UCSD-AML1 (cell line): Measurements from ENCODE around the gene ANK3.

Experiments used
- DNase-seq: peaks from one replicate; lab custom pipeline; 2025; ENCODE audit not compliant: unreplicated experiment; lab: John Stamatoyannopoulos, UW

The ANK3 gene

GRCh38 chr10:60236869-60237524, 152.7 kb downstream of the ANK3 start:
- DNase-seq = peak; percentile 48

DNA sequence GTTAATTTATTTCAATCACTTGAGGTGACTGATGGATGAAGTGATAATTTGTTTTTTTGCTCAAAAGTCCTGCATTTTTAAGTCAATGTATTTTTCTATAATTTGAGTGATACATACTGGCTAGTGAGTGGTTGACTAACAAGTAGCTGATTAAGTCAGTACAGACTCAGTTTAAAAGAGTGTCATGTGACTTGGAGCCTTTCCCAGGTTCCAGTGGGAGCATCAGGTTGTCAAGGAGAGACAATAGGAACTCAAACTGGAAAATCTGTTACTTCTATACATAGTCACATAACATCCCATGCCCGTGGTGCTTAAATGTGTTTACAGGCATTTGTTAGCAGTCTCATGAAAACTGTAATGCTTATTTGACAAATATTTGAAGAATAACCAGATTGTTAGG, 154.7 kb downstream of the ANK3 start:
- DNase-seq = no peak

DNA sequence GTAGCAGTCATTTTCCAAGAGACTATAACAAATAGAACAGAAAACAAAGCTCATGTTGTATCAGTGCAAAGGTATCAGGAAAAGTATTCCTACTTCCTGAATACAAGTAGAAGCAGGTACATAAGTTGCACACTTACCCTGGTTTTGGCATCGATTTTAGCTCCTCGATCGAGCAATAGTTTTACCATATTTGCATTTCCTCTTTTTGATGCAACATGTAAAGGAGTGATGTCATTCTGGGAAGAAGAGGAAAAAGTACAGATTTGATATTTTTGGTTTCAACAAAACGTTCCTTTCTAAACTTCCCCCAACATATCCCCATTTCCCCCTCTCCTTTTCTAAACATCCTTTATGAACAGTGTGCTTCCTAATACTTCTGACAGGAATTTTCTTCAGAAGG, 155.1 kb downstream of the ANK3 start:
- no peak for DNase-seq

DNA sequence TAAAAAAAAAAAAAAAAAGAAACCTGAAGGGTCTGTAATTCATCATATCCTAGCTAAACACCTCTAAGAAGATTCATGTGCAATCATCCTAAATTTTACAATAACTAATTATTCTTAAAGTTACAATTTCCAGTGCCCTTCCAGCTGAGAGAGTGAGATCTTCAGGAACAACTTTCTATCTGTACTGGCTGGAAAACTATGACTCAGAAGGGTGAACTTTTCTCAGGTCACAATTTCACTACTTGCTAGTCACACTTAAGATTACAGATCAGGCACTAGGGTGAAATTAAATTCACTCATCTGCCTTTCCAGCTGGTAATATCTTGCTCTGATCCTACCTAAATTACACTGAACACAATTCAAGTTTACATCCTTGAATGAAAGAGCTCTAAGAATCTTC, 158.8 kb downstream of the ANK3 start:
- DNase-seq = no peak

- no peak for DNase-seq
Measured at GRCh38 chr10:60224066-60224705, 165.5 kb downstream of the ANK3 start.

DNA sequence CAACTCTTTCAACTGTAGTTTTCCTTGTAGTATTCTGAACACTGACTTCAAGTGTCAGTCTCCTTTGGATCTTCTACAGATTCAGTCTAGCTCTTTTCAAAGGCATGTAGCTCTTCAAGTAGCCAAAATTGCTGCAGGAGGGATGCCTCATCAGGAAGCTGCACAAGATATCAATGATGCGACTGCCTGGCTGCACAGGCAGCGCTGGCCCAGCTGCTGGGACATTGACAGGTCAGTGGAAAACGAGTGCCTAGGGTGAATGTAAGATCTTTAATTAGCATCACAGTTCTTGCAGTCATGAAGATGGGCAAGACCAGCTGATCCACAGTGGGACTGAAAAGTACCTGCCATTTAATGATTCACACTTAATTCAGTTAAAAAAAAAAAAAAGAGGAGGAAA, 167.6 kb downstream of the ANK3 start:
- DNase-seq = no peak

- DNase-seq = no peak
Measured at GRCh38 chr10:60212195-60212594, 177.5 kb downstream of the ANK3 start.

DNA sequence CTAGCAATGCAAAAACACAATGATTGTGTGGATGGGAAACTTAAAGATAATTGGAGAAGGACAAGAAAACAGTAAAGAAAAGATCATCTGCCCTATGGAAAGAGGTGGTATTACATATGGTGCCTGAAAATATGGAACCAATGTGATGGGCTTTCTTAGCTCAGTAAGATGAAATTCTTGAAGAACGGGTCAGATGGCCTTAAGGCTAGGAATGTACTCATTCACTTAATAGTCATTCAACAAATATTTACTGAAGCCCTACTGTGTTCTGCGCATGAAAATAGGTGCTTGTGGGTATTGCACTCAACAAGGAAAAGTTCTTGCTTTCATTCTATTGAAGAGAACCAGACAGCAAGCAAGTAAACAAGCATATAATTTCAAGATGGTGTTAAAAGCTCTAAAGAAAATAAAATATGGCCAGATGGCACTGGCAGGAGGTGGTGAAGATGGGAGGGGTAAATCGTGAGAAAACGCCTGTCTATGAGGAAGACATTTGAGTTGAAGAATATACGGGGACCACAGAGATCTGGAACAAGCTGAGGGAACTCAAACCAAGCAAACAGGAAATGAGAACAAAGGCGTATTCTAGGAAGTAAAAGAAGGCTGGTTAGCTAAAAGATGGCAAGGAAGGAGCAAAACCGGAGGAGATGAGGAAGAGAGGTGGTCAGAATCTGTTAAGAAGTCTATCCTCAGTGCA, 179.7 kb downstream of the ANK3 start:
- no peak for DNase-seq

DNA sequence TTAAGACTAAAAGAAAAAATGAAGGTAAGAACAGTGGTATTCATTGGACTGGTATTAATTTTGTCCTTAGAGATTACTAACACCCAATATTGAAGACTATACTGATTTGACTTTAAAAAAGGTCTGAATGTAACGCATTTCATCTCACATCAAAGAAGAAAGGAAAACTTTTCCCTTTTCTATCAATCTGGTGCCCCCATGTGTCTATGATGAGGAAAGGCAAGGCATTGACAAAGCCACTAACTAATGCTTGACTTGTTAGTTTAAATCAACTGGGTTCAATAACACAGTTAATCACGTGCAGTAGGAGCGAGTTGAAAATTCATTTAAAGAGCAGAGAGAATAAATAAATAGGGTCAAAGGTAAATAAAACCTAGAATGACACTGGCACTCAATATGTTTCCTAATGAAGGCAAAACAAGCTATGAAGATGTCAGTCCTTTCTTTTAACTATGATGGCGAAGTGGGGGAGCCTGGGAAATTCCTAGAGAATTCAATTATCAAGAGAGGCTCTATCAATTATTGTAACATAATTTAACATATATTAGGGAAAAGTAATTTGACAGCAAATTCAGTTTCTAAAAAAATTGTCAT, 180.9 kb downstream of the ANK3 start:
- no peak for DNase-seq

GRCh38 chr10:60207894-60208293, 181.8 kb downstream of the ANK3 start:
- DNase-seq = no peak

- DNase-seq = no peak
Measured at GRCh38 chr10:60206735-60207134, 182.9 kb downstream of the ANK3 start.

GRCh38 chr10:60205741-60206140, 183.9 kb downstream of the ANK3 start:
- DNase-seq = no peak

DNA sequence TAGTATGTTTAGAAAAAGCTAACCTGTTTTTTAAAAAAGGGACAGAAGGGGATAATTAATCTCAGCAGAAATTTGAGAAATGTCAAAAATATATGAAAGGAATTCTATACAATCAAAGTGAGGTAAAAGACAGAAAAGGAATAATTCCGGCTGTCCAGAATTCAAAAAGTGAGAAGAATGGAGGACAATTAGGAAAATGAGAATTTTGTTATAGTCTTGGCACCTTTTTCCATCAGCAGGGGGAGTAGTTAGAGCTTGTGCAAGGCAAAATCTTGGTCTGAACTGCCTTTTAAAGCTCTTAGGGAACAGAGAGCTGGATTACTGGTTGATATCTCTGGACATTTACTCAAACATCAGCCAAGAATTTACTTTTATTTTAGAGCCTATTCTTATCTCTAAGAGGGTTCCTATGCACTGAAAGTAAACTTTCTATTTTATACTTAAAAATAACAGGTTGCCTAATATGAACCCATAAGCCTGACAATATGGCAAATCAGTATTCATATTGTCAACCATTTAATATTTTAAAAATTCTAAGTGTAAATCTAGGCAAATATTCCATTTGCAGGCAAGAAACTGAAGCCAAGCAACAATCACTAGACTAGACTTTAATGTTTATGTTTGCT, 185.6 kb downstream of the ANK3 start:
- no peak for DNase-seq

DNA sequence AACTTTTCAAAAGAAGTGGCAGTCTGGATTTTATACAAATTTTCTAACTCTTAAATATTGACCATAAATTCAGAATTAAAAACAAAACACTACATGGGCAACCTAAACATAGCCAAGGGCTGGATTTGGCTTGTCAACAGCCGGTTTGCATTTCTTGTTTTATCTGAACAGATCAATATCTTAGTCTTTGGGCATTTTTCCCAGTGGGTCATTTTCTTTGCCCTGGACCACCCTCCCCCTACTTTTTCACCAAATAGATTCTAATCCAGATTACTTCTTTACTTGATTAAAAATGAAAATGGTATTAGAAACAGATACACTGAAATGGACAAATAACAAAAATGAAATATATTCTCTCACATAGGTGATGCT, 189.0 kb downstream of the ANK3 start:
- DNase-seq = no peak

DNA sequence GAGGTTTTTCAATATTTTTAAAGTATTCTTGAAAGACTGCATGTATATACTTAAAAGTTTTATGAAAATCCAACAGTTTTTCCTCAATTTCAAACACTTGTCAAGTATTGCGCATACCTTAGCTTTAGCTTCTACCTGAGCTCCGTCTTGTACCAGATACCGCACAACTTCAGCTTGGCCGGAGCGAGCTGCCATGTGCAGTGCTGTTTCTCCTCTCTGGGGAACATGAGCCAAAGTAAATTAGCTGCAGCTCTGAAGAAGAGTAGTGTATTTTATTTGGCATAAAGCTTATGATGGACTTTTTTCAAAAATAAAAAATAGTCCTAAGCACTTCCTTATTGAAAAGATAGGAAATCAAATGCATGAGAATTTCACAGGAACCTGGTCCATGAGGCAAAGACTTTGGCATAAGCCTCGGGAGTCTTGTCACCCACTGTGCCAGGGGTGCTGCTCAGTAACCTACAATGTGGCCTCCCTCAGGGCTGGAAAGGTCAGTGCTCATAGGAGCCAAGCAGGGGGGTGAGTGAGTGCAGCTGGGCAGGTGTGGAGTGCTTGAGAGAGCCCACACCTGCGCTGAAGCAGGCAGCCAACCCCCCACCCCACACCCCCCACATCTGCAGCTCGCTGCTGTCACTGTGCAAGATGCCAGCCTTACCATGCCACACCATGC, 189.5 kb downstream of the ANK3 start:
- no peak for DNase-seq

DNA sequence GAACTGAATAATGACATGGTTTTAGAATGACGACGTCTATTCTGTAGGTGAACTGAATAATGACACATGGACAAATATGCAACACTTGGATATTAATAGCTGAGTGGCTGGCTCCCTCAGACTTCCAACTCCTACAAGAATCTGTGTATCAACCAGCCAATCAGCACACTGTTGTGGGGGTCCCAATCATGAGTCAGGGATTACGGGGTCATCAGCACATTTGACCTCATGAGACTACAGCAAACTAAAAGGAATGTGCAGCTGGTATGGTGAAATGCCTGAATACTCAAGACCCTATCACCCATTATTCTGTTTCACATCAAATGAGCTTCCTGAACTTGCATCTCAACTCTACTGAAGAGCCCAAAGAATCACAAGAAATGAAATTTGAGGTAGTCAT, 192.5 kb downstream of the ANK3 start:
- no peak for DNase-seq

DNA sequence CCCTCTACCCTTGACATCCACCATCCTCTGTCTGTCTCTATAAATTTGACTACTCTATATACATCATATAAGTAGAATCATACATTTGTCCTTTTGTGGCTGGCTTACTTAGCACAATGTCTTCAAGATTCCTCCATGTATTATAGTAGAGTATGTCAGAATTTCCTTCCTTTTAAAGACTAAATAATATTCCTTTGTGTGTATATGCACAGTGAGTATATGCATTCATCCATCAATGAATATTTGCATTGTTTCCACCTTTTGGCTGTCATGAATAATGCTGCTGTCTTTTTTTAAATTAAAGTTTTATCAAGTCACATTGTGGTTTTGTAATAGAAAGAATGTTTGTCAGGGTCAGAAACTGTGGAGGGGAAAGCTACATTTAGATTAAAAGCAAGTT, 195.3 kb downstream of the ANK3 start:
- DNase-seq = no peak

GRCh38 chr10:60192946-60193345, 196.7 kb downstream of the ANK3 start:
- DNase-seq = no peak

- no peak for DNase-seq
Measured at GRCh38 chr10:60189861-60190475, 199.7 kb downstream of the ANK3 start.

DNA sequence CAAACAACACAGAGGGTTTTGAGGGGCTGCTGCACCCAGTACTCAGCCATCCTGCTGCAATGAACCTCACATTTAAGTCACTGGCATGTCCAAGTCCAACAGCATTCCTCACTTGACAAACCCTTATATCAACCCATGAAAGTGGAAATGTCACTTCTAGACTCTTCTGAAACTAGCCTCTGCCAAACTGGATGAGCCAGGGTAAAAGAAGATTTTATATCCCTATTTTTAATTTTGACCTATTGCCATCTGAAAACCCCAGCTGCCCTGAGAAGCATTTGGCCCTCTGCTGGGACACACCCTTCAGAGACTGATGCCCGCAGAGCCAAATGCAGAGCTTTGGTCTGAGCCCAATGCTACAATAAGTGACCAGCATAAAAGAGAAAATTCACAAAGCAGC, 201.1 kb downstream of the ANK3 start:
- no peak for DNase-seq

DNA sequence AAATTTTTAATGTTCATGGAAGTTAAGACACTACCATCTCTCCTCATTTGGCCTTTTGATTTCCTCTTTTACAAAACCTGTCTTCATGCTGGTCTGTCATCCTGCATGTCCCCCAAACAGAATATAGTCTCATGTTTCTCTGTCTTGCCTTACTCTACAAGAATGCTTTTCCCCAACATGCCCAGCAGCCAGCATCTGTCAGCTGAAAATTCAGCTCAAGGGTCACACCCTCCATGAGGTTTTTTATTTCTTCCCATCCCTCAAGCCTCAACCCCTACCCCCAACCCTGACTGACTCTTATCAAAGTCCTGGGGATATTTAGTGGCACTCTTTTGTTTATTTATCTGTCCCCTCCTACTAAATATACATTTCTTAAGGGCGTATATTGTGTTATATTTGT, 202.0 kb downstream of the ANK3 start:
- no peak for DNase-seq
